Spleen (tissue), 7 donors: ENCODE results near the gene KIF26B.

Source experiments
- POLR2A ChIP-seq, 3 donors: fragments of 450-650 bp; IDR thresholded peaks; one replicate each; pipeline ENCODE4 v1.5.1; 2017; ENCODE audit warnings: antibody characterized with exemption in 3 of 3, mild to moderate bottlenecking in 1 of 3
- TF ChIP-seq, protein P1 (sequence below), 11 experiments: fragments of 200-600 bp in 7 of 11; fragments of 450-650 bp in 4 of 11; sonication (generic) in 4 of 11; IDR thresholded peaks in 8 of 11; conservative IDR thresholded peaks in 3 of 11; 1 replicate in 7 of 11; 2 replicates in 4 of 11; pipeline versions ENCODE4 v1.4.0 to v1.8.0; 2016 to 2021; ENCODE audit warnings: antibody characterized with exemption in 11 of 11, inconsistent platforms in 4 of 11, mild to moderate bottlenecking in 1 of 11
- donor health status: DM: no; HTN: no; CAD: no; lungs with moderate emphysema.
- donor health status: DM: no; HTN: no; CAD: no.
- donor health status: DM: no; HTN: no; CAD: no.

DNA sequence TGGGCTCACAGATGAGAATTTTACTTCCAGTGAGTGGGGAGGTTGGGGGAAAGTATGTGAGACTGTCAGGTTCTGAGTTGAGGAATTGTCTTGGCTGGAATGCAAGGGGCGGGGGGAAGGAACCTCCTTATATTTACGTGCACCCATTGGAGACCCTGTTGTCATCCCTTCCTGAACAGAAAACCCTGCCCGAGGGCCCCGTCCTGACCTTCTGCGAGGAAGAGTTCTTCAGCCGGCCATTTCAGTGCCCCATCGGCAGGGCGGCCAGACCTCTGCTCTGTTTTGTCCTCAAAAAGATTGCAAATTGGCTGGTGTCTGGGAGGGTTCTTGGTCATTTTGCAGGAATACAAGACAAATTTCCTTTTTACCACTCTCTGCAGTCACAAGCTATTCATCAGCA is 7.1 kb downstream of the KIF26B start:
- TF ChIP-seq, protein P1, sequence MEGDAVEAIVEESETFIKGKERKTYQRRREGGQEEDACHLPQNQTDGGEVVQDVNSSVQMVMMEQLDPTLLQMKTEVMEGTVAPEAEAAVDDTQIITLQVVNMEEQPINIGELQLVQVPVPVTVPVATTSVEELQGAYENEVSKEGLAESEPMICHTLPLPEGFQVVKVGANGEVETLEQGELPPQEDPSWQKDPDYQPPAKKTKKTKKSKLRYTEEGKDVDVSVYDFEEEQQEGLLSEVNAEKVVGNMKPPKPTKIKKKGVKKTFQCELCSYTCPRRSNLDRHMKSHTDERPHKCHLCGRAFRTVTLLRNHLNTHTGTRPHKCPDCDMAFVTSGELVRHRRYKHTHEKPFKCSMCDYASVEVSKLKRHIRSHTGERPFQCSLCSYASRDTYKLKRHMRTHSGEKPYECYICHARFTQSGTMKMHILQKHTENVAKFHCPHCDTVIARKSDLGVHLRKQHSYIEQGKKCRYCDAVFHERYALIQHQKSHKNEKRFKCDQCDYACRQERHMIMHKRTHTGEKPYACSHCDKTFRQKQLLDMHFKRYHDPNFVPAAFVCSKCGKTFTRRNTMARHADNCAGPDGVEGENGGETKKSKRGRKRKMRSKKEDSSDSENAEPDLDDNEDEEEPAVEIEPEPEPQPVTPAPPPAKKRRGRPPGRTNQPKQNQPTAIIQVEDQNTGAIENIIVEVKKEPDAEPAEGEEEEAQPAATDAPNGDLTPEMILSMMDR (IDR thresholded peaks at IDR 0.05 in 8 of 11, conservative IDR thresholded peaks at IDR 0.05 in 3 of 11): no peak
- no peak for TF ChIP-seq POLR2A (IDR thresholded peaks at IDR 0.05)
